Stomach smooth muscle (tissue), 2 donors: ENCODE results near the gene SOCS1.

Source experiments
- H3K27ac ChIP-seq: one replicate; pipeline ENCODE4 v1.7.0; 2013; ENCODE audit warnings: mild to moderate bottlenecking, low read length, inconsistent platforms
- H3K27me3 ChIP-seq, 2 donors: one replicate each; pipeline ENCODE4 v1.7.0; 2013; ENCODE audit warnings: low read length in 2 of 2; ENCODE audit not compliant: insufficient read depth in 2 of 2, control insufficient read depth in 1 of 2
- H3K36me3 ChIP-seq, 2 donors: one replicate each; pipeline ENCODE4 v1.7.0; 2013; ENCODE audit warnings: low read length in 2 of 2; ENCODE audit not compliant: control insufficient read depth in 2 of 2, insufficient read depth in 2 of 2
- H3K4me1 ChIP-seq: one replicate; pipeline ENCODE4 v1.7.0; 2013; ENCODE audit warnings: low read length; ENCODE audit not compliant: control insufficient read depth, insufficient read depth
- H3K4me3 ChIP-seq, 2 donors: one replicate each; pipeline ENCODE4 v1.7.0; 2013; ENCODE audit warnings: low read length in 2 of 2
- H3K9ac ChIP-seq, 2 donors: one replicate each; pipeline ENCODE4 v1.7.0; 2013; ENCODE audit warnings: low read length in 2 of 2, mild to moderate bottlenecking in 1 of 2
- H3K9me3 ChIP-seq, 2 donors: one replicate each; pipeline ENCODE4 v1.7.0; 2013; ENCODE audit warnings: low read length in 2 of 2; ENCODE audit not compliant: control insufficient read depth in 2 of 2
- donor health status: healthy.
- donor health status: Pancreatic carcinoma.

Gene SOCS1

GRCh38 chr16:11217651-11218603 is 38.1 kb downstream of the SOCS1 start:
- no peak overlapping the region for H3K27ac ChIP-seq
- H3K36me3 ChIP-seq = no peaks in the 10 kb centered on the region
- H3K9ac ChIP-seq = no peak overlapping the region
- no peak overlapping the region for H3K4me3 ChIP-seq
- H3K9me3 ChIP-seq = peaks cover 13 to 25% of the 10 kb centered on the region in 2 donors
- no peaks in the 10 kb centered on the region for H3K4me1 ChIP-seq
- H3K27me3 ChIP-seq = no peaks in the 10 kb centered on the region

- H3K4me3 ChIP-seq = no peak overlapping the region
- H3K27ac ChIP-seq = no peak overlapping the region
These were observed 40.0 kb downstream of the SOCS1 start for GRCh38 chr16:11215935-11216556.

GRCh38 chr16:11213799-11214198 is 42.2 kb downstream of the SOCS1 start:
- no peaks in the 10 kb centered on the region for H3K36me3 ChIP-seq
- no peak overlapping the region for H3K9ac ChIP-seq
- H3K27ac ChIP-seq = no peak overlapping the region
- H3K27me3 ChIP-seq = peaks cover 2 to 4% of the 10 kb centered on the region in 2 donors
- H3K9me3 ChIP-seq = peaks cover 10 to 24% of the 10 kb centered on the region in 2 donors
- H3K4me1 ChIP-seq = no peaks in the 10 kb centered on the region
- no peak overlapping the region for H3K4me3 ChIP-seq

More at GRCh38 chr16:11215935-11216556, 40.0 kb downstream of the SOCS1 start:
- Histone ChIP-seq H3K27me3 (peaks cover 2 to 4% of the 10 kb centered on the region in 2 donors), H3K36me3 (no peaks in the 10 kb centered on the region), H3K9ac (no peak overlapping the region), H3K4me1 (no peaks in the 10 kb centered on the region), H3K9me3 (peaks cover 13 to 27% of the 10 kb centered on the region in 2 donors)

GRCh38 chr16:11213373-11213772 is 42.6 kb downstream of the SOCS1 start:
- no peak overlapping the region for H3K27ac ChIP-seq

GRCh38 chr16:11212798-11213196 is 43.2 kb downstream of the SOCS1 start:
- no peak overlapping the region for H3K9ac ChIP-seq
- no peak overlapping the region for H3K4me3 ChIP-seq
- H3K27me3 ChIP-seq = peaks cover 2 to 4% of the 10 kb centered on the region in 2 donors
- H3K27ac ChIP-seq = no peak overlapping the region
- no peaks in the 10 kb centered on the region for H3K36me3 ChIP-seq
- H3K9me3 ChIP-seq = peaks cover 3 to 17% of the 10 kb centered on the region in 2 donors
- H3K4me1 ChIP-seq = no peaks in the 10 kb centered on the region

More at GRCh38 chr16:11213373-11213772, 42.6 kb downstream of the SOCS1 start:
- Histone ChIP-seq H3K4me3 (no peak overlapping the region), H3K4me1 (no peaks in the 10 kb centered on the region), H3K9ac (no peak overlapping the region), H3K36me3 (no peaks in the 10 kb centered on the region), H3K27me3 (peaks cover 2 to 4% of the 10 kb centered on the region in 2 donors), H3K9me3 (peaks cover 5 to 21% of the 10 kb centered on the region in 2 donors)

GRCh38 chr16:11211977-11212797 is 43.8 kb downstream of the SOCS1 start:
- no peak overlapping the region for H3K9ac ChIP-seq
- H3K27ac ChIP-seq = no peak overlapping the region
- H3K36me3 ChIP-seq = no peaks in the 10 kb centered on the region
- H3K4me1 ChIP-seq = no peaks in the 10 kb centered on the region
- peaks cover 3 to 22% of the 10 kb centered on the region in 2 donors for H3K9me3 ChIP-seq
- no peak overlapping the region for H3K4me3 ChIP-seq
- peaks cover 2 to 4% of the 10 kb centered on the region in 2 donors for H3K27me3 ChIP-seq

GRCh38 chr16:11211061-11211976 is 44.7 kb downstream of the SOCS1 start:
- Histone ChIP-seq H3K4me3 (no peak overlapping the region), H3K9ac (no peak overlapping the region), H3K4me1 (no peaks in the 10 kb centered on the region), H3K27ac (no peak overlapping the region), H3K9me3 (peaks cover 2 to 17% of the 10 kb centered on the region in 2 donors), H3K27me3 (peaks cover 2 to 4% of the 10 kb centered on the region in 2 donors), H3K36me3 (no peaks in the 10 kb centered on the region)

- no peaks in the 10 kb centered on the region for H3K4me1 ChIP-seq
- peaks cover 0 to 13% of the 10 kb centered on the region in 2 donors for H3K9me3 ChIP-seq
- H3K9ac ChIP-seq = no peak overlapping the region
- no peak overlapping the region for H3K4me3 ChIP-seq
- H3K27me3 ChIP-seq = peaks cover 2 to 4% of the 10 kb centered on the region in 2 donors
- no peak overlapping the region for H3K27ac ChIP-seq
- H3K36me3 ChIP-seq = no peaks in the 10 kb centered on the region
These were observed 45.7 kb downstream of the SOCS1 start for GRCh38 chr16:11210260-11210659.

- no peaks in the 10 kb centered on the region for H3K4me1 ChIP-seq
- H3K9me3 ChIP-seq = peaks cover 0 to 13% of the 10 kb centered on the region in 2 donors
These were observed 46.9 kb downstream of the SOCS1 start for GRCh38 chr16:11208916-11209665.

More at GRCh38 chr16:11208916-11209665, 46.9 kb downstream of the SOCS1 start:
- no peaks in the 10 kb centered on the region for H3K36me3 ChIP-seq
- H3K9ac ChIP-seq = no peak overlapping the region
- no peak overlapping the region for H3K27ac ChIP-seq
- peaks cover 2 to 4% of the 10 kb centered on the region in 2 donors for H3K27me3 ChIP-seq
- no peak overlapping the region for H3K4me3 ChIP-seq
